ENCODE results near the gene ATOH8.

Gene ATOH8

GRCh38 chr2:85773692-85774091 lies 19.9 kb downstream of the ATOH8 start:
- DNase-seq = no peak

- DNase-seq = no peak
Observed at GRCh38 chr2:85774126-85774978, 20.6 kb downstream of the ATOH8 start.

- no peak for DNase-seq
Observed at GRCh38 chr2:85775406-85776381, 21.9 kb downstream of the ATOH8 start.

- no peak for DNase-seq
Observed at GRCh38 chr2:85776672-85777071, 22.9 kb downstream of the ATOH8 start.

DNA sequence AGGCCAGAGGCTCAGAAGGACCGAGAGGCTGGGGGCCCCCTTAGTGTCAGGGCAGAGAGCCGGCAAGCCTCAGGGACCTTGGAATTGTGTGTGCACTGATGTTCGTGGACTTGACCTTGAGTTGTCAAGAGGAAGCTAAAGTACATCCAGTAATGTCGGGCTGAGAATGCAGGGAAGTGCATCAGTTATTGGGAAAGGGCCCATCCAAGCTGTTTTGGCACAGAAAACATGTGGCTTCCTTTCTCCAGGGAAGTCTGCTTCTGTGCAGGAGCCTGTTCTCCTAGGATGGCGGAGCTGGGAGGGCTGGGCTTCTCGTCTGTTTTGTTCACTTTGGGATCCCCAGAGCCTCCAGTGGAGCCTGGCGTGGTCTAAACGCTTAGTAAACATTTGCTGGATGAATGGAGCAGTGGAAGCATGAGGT lies 23.7 kb downstream of the ATOH8 start:
- no peak for DNase-seq

DNA sequence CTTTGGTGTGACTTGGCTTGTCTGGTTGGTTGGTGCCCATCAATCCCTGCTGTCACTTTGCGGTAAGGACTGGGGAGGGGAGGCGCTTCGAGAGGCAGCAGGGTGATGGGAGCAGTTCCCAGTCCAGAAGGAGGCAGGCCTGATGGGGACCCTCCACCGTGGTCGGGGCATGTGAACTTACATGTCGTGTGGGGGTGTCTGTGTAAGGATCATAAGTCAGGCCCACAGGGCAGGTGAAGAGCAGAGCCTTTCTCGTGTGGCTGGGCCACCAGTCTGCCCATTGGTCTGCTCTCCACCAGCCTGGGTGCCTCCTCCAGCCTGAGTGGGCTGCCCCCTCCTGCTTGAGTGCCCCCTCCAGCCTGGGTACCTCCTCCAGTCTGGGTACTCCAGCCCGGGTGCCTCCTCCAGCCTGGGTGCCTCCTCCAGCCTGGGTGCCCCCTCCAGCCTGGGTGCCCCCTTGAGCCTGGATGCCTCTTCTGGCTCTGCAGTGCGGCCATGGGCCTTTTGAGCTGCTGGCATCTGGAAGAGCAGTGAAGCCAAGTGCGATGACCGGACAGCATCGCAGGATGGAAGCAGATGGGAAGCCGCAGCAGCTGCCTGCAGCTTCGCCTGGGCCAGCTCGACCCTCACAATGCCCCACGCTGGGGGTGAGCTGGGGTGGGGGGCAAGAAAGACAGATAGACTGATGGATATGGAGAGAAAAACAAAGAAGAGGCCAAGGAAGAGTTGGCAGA lies 25.0 kb downstream of the ATOH8 start:
- no peak for DNase-seq

- DNase-seq = no peak
Observed at GRCh38 chr2:85779641-85780315, 26.0 kb downstream of the ATOH8 start.

GRCh38 chr2:85780316-85781012 lies 26.7 kb downstream of the ATOH8 start:
- no peak for DNase-seq

DNA sequence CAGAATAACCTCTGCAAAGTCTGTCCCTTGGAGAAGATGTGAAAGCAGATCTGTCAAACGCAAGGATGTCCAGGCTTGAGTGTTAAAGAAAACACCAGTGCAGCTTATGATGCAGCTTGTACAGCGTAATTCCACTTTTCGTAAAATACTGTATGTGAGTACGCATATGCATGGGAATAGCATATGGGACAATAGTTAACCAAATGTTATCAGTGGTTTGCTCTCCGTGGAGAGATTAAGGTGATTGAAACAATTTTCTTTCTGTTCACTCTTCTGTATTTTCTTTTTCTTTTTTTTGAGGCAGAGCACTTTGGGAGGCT lies 27.2 kb downstream of the ATOH8 start:
- DNase-seq = no peak

DNA sequence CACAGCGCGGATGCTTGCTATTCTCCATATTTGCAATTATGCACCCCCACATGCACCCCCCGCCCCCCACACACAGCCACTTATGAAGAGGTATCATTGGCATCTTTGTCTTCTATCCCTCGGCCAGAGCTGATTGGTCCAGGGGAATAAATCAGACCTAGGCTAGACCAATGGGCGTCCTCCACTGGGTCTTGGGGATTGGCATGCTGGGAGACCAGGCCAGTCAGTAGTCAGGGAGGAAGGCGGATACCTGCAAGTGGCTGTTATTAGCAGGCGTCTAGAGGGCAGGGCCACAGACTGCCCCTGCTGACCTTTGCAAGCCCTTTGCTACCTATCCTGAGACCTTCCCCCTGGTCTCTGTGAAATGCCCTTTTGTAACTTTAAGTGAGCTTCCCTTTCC lies 30.0 kb downstream of the ATOH8 start:
- DNase-seq = no peak

DNA sequence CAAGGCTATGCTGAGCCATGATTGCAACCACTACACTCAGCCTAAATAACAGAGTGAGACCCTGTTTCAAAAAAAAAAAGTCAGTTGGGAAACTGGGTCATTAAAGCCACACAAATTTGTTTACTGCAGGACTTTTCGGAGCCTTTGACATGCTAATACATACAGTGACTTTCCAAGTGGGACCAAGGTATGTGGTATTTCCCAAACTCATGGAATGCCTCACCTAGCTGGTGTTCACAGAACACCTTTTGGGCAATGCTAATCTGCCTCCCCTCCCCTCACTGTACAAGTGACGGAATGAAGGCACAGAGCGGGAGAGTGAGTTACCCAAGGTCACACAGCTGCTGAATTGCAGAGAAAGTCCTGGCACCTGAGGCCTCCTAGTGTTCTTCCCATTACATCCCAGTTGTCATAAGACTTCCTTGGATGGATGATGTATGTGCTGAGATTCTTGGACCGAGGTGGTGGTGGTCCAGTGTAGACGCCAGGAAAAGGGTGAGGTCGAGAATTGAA lies 30.7 kb downstream of the ATOH8 start:
- DNase-seq = no peak

- no peak for DNase-seq
Observed at GRCh38 chr2:85785027-85785822, 31.4 kb downstream of the ATOH8 start.

- no peak for DNase-seq
Observed at GRCh38 chr2:85785871-85786270, 32.1 kb downstream of the ATOH8 start.

DNA sequence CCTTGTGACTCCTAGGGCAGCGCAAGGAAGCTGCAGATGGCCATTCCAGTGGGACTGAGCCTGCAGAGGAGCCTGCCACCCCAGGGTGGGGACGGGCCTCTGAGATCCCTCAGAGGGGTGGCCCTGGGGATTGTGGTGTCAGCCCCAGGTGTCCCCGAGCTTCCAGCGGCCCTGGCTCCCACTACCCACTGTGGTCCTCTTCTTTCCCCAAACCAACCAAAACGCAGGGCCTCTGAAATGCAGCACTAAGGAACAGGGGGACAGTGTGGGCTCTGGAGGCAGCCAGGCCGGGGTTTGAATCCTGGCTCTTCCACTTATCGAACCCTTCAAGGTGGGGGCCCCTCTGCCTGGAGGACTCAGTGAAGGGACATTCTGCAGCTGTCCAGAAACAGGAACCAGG lies 32.7 kb downstream of the ATOH8 start:
- no peak for DNase-seq

DNA sequence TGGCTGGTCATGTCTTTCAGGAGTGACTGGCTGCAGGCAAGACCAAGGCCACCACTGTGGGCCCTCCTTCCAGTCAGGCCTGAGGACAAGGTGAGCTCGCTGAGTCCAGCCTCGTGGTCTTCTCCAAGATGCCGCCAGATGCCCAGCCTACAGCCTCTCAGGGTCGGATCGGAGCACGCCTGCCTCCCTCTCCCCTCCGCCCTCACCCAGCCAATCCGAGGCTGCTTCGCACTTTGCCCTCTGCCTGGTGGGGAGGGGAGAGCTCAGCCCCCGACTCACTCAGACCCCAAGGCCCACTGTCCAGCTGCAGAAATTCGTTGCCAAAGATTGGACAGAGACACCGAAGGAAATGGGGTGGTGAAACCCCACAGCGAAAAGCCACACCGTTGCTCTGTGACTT lies 33.1 kb downstream of the ATOH8 start:
- DNase-seq = no peak

DNA sequence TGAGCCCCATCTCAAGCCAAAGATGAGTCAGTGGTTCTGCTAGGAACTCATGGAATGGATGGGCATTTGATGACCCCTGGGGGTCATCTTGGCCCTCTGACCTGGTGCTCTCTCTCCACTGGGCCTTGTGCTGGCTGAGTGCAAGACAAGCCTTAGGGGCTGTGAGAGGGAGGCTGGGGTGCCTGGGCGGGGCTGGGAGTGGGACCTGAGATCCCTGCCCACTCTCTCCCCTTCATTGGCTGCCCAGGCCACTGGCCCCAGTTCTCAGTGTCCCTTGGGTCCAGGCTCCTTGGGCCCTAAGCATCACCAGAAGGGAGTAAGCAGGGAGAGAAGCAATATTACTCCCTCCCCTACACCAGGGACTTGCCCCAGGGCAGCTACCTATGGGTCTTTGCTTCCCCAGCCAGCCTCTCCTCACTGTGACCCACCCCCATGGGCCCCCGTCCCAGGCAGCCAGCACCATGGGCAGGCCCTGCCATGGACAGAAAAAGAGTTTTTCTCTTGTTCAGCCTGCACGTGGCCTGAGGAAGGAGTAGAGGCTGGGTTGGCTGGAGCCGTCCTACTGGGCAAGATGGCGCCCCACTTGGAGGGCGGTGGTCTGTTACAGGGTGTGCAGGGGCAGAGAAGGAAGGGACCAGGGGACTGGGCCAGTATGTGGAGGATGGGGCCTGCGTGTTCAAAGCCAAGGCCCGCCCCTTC lies 33.6 kb downstream of the ATOH8 start:
- DNase-seq = no peak

- no peak for DNase-seq
Observed at GRCh38 chr2:85787981-85788340, 34.2 kb downstream of the ATOH8 start.

- no peak for DNase-seq
Observed at GRCh38 chr2:85788603-85789002, 34.8 kb downstream of the ATOH8 start.

DNA sequence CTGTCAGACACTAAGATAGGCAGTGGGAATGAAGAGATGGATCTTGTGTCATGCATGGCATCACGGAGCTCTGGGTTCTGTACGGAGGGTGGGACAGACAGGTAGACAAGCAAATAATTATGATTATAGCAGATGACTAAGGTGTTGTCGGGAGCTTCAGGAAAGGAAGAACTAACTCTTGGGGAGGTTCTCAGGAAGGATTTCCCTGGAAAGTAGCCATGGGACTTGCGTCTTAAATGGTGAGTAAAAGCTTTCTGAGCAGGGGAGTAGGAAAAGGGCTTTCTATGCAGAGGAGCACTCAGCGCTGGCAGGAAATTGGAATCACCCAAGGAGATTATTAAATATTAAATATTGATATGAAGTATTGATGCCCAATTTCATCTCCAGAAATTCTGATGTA lies 35.5 kb downstream of the ATOH8 start:
- no peak for DNase-seq

- no peak for DNase-seq
Observed at GRCh38 chr2:85790032-85790431, 36.2 kb downstream of the ATOH8 start.

Measured in NCI-H524 treated with DMSO at 0.1 percent for 48 hours (cell line).